IMR-90 (cell line): ENCODE measurements around the gene ASF1A. TPM values are rescaled to one million over a fixed set of nuclear protein-coding genes. Genes with fewer than 3 reads are reported as not detected.

Source experiments
- ATAC-seq: fragments of 200-7000 bp; cut with Tn5 transposase; 2 replicates; pipeline ENCODE4 v1.9.1; 2020; ENCODE audit warnings: low read depth, mild to moderate bottlenecking, moderate library complexity
- BruUV-seq: library from RNA; stranded (reverse); fragments of 400-500 nt; replicated peaks from 2 replicates; lab custom pipeline; 2021; lab: Mats Ljungman, UMichigan
- CTCF ChIA-PET: fragments of 300-600 bp; formaldehyde crosslinking; extraction: SDS; loops from one replicate; lab custom pipeline; 2021; ENCODE audit warnings: antibody characterized with exemption; lab: Yijun Ruan, JAX
- POLR2A ChIA-PET: fragments of 300-600 bp; sonication (Branson Sonifier 250); formaldehyde crosslinking; loops from one replicate; lab custom pipeline; 2022; ENCODE audit warnings: antibody characterized with exemption; ENCODE audit not compliant: unreplicated experiment; lab: Charles Lee
- DNase-seq: peaks from one replicate; pipeline ENCODE4 v3.0.0; 2013
- H2AFZ ChIP-seq: replicated peaks from 2 replicates; pipeline ENCODE3; 2013; ENCODE audit warnings: low read length, mild to moderate bottlenecking; ENCODE audit not compliant: poor library complexity
- H2AK5ac ChIP-seq: 2 replicates; pipeline ENCODE4 v1.6.1; 2013; ENCODE audit warnings: low read depth, low read length, inconsistent platforms
- H2AK9ac ChIP-seq: replicated peaks from 2 replicates; pipeline ENCODE3; 2013; ENCODE audit warnings: mild to moderate bottlenecking, low read depth, low read length, moderate library complexity; ENCODE audit not compliant: poor library complexity
- H2BK120ac ChIP-seq: 2 replicates; pipeline ENCODE4 v1.6.1; 2013; ENCODE audit warnings: low read depth, low read length, inconsistent platforms
- H2BK15ac ChIP-seq: 3 replicates; pipeline ENCODE4 v1.6.1; 2013; ENCODE audit warnings: low read depth, low read length, inconsistent platforms
- H2BK20ac ChIP-seq: 2 replicates; pipeline ENCODE4 v1.6.1; 2013; ENCODE audit warnings: low read depth, mild to moderate bottlenecking, inconsistent platforms, low read length, moderate library complexity
- H2BK5ac ChIP-seq: 2 replicates; pipeline ENCODE4 v1.6.1; 2013; ENCODE audit warnings: mild to moderate bottlenecking, low read depth, low read length, inconsistent platforms; ENCODE audit not compliant: poor library complexity, severe bottlenecking
- H3K14ac ChIP-seq: replicated peaks from 2 replicates; pipeline ENCODE4 v1.6.1; 2013; ENCODE audit warnings: low read depth, low read length, inconsistent platforms
- H3K18ac ChIP-seq: 2 replicates; pipeline ENCODE4 v1.6.1; 2013; ENCODE audit warnings: low read depth, low read length, control low read depth
- H3K23ac ChIP-seq: 2 replicates; pipeline ENCODE4 v1.6.1; 2013; ENCODE audit warnings: low read depth, low read length, inconsistent platforms
- H3K27ac ChIP-seq: 2 replicates; pipeline ENCODE4 v1.5.1; 2013; ENCODE audit warnings: mild to moderate bottlenecking, control low read depth, low read length; ENCODE audit not compliant: insufficient read depth
- H3K27me3 ChIP-seq: 2 replicates; pipeline ENCODE4 v1.6.1; 2013; ENCODE audit warnings: low read length; ENCODE audit not compliant: control insufficient read depth, insufficient read depth
- H3K36me3 ChIP-seq: 2 replicates; pipeline ENCODE4 v1.6.1; 2013; ENCODE audit warnings: low read length, mixed read lengths; ENCODE audit not compliant: control insufficient read depth, insufficient read depth
- H3K4ac ChIP-seq: 2 replicates; pipeline ENCODE4 v1.6.1; 2013; ENCODE audit warnings: low read depth, low read length, inconsistent platforms
- H3K4me1 ChIP-seq: 2 replicates; pipeline ENCODE4 v1.6.1; 2013; ENCODE audit warnings: low read length, mixed read lengths; ENCODE audit not compliant: control insufficient read depth, insufficient read depth
- H3K4me2 ChIP-seq: 2 replicates; pipeline ENCODE4 v1.6.1; 2013; ENCODE audit warnings: low read depth, mild to moderate bottlenecking, control low read depth, low read length, moderate library complexity
- H3K4me3 ChIP-seq: 2 replicates; pipeline ENCODE4 v1.5.1; 2013; ENCODE audit warnings: low read depth, mild to moderate bottlenecking, control low read depth, low read length, moderate library complexity; ENCODE audit not compliant: insufficient read depth
- H3K56ac ChIP-seq: 2 replicates; pipeline ENCODE4 v1.6.1; 2013; ENCODE audit warnings: low read length, inconsistent platforms; ENCODE audit not compliant: insufficient read depth; ENCODE audit errors: extremely low read depth
- H3K79me1 ChIP-seq, 2 experiments: 2 replicates each; pipeline ENCODE4 v1.6.1; 2013; ENCODE audit warnings: low read length in 2 of 2, inconsistent platforms in 1 of 2, low read depth in 1 of 2
- H3K9ac ChIP-seq: 2 replicates; pipeline ENCODE4 v1.6.1; 2013; ENCODE audit warnings: low read depth, low read length, control low read depth
- H3K9me1 ChIP-seq: 2 replicates; pipeline ENCODE4 v1.6.1; 2013; ENCODE audit warnings: low read length, inconsistent platforms; ENCODE audit not compliant: insufficient read depth
- H3K9me3 ChIP-seq: 2 replicates; pipeline ENCODE4 v1.6.1; 2013; ENCODE audit warnings: low read length; ENCODE audit not compliant: control insufficient read depth, insufficient read depth
- H4K20me1 ChIP-seq: 2 replicates; pipeline ENCODE4 v1.6.1; 2013; ENCODE audit warnings: low read length, inconsistent platforms; ENCODE audit not compliant: insufficient read depth
- H4K5ac ChIP-seq: 2 replicates; pipeline ENCODE4 v1.6.1; 2013; ENCODE audit warnings: mild to moderate bottlenecking, low read depth, low read length, control low read depth
- H4K8ac ChIP-seq, 2 experiments: 2 replicates each; pipeline ENCODE4 v1.6.1; 2013; ENCODE audit warnings: low read depth in 2 of 2, low read length in 2 of 2, control low read depth in 1 of 2, inconsistent platforms in 1 of 2
- H4K91ac ChIP-seq: 2 replicates; pipeline ENCODE4 v1.6.1; 2013; ENCODE audit warnings: low read depth, low read length, inconsistent platforms; ENCODE audit not compliant: insufficient read depth
- BHLHE40 ChIP-seq: fragments of 150-350 bp; IDR thresholded peaks from 2 replicates; pipeline ENCODE4 v1.6.1; 2016; ENCODE audit warnings: mild to moderate bottlenecking, low read depth, low read length
- CHD1 ChIP-seq: IDR thresholded peaks from 2 replicates; pipeline ENCODE4 v1.6.1; 2012; ENCODE audit warnings: low read depth, low read length, improper control_type of control experiment
- FOS ChIP-seq: fragments of 150-350 bp; IDR thresholded peaks from 2 replicates; pipeline ENCODE4 v1.6.1; 2016; ENCODE audit warnings: low read depth, low read length
- MAFK ChIP-seq: IDR thresholded peaks from 2 replicates; pipeline ENCODE4 v1.6.1; 2012; ENCODE audit warnings: low read depth, low read length, improper control_type of control experiment
- MAZ ChIP-seq: IDR thresholded peaks from 2 replicates; pipeline ENCODE4 v1.6.1; 2012; ENCODE audit warnings: low read depth, mild to moderate bottlenecking, low read length, improper control_type of control experiment, moderate library complexity, borderline replicate concordance
- MXI1 ChIP-seq: IDR thresholded peaks from 2 replicates; pipeline ENCODE4 v1.6.1; 2012; ENCODE audit warnings: low read depth, mild to moderate bottlenecking, low read length, moderate library complexity, borderline replicate concordance
- NFE2L2 ChIP-seq: fragments of 150-350 bp; IDR thresholded peaks from 2 replicates; pipeline ENCODE4 v1.6.1; 2016; ENCODE audit warnings: low read depth, mild to moderate bottlenecking, low read length
- RAD21 ChIP-seq: IDR thresholded peaks from 2 replicates; pipeline ENCODE4 v1.6.1; 2012; ENCODE audit warnings: low read length, improper control_type of control experiment
- RCOR1 ChIP-seq: IDR thresholded peaks from 2 replicates; pipeline ENCODE4 v1.6.1; 2012; ENCODE audit warnings: mild to moderate bottlenecking, low read length, improper control_type of control experiment; ENCODE audit not compliant: insufficient replicate concordance
- SMC3 ChIP-seq: fragments of 150-350 bp; IDR thresholded peaks from 2 replicates; pipeline ENCODE4 v1.6.1; 2016; ENCODE audit warnings: low read depth, mild to moderate bottlenecking, antibody characterized with exemption, low read length, moderate library complexity
- dilution Hi-C: fragments of 300-500 bp; cut with HindIII; formaldehyde crosslinking; loops from one replicate; pipeline ENCODE4 v1.14.3; 2018; ENCODE audit warnings: low sequenced_read_pairs; ENCODE audit not compliant: unreplicated experiment
- in situ Hi-C: fragments of 300-500 bp; cut with MboI; formaldehyde crosslinking; loops from 3 replicates; pipeline ENCODE4 v1.14.3; 2019; ENCODE audit warnings: low sequenced_read_pairs, inconsistent platforms, mixed read lengths
- intact Hi-C: fragments of 100-400 bp; cut with micrococcal nuclease; formaldehyde crosslinking; loops from 2 replicates; pipeline ENCODE4 v1.10.0; 2022
- polyA plus RNA-seq, 3 experiments: library from polyadenylated mRNA; depleted of rRNA; stranded (reverse); fragments of >200 nt; gene quantifications; 2 replicates each; pipeline ENCODE4 v1.2.3, GENCODE V29; 2012; ENCODE audit warnings: low replicate concordance in 1 of 3
- total RNA-seq: library from RNA; depleted of rRNA; stranded (reverse); fragments of >200 nt; gene quantifications from 2 replicates; pipeline ENCODE4 v1.2.3, GENCODE V29; 2012
- TF ChIP-seq, protein P1 (sequence below): fragments of 150-350 bp; IDR thresholded peaks from 2 replicates; pipeline ENCODE4 v1.6.1; 2017; ENCODE audit warnings: mild to moderate bottlenecking, antibody characterized with exemption, low read length, low read depth
- TF ChIP-seq, protein P2 (sequence below): fragments of 150-350 bp; IDR thresholded peaks from 2 replicates; pipeline ENCODE4 v1.6.1; 2016; ENCODE audit warnings: low read depth, mild to moderate bottlenecking, low read length, moderate library complexity, borderline replicate concordance

ASF1A gene
- total and polyA plus RNA-seq, 2 of the 4 experiments (the other 2 are of a cell fraction) = 10.1 to 11.1 TPM

DNA sequence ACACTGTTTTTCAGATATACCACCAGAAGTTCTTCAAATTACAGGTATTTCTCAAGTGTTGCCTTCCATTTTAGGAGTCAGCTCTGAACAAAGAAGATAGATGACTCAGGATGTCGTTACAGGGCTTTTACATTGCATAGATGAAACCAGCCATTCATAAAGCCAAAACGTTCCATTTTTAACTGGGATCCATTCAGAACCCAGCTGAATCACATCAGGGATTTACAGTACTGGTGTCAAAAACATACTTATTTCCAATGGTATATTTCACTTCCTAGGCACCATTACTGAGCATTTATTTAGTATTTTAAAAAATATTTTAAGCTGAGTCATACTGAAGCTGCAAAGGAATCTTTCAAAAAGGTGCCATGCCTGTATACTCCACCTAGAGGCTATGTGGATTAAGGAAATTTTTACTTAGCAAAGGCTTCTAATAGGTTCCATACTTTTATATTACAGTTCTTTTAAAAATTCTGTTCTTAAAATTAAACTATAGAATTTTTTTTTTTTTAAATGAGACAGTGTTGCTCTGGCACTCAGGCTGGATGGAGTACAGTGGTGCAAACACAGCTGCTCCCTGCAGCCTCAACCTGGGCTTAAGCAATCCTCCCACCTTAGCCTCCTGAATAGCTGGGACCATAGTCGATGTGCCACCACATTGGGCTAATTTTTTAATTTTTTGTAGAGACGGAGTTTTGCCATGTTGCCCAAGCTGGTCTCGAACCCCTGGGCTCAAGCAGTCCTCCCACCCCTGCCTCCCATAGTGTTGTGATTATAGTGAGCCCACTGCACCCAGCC, 2.6 kb downstream of the ASF1A start (continued):
- TF ChIP-seq FOS (no peak), SMC3 (no peak), MAZ (no peak)

DNA sequence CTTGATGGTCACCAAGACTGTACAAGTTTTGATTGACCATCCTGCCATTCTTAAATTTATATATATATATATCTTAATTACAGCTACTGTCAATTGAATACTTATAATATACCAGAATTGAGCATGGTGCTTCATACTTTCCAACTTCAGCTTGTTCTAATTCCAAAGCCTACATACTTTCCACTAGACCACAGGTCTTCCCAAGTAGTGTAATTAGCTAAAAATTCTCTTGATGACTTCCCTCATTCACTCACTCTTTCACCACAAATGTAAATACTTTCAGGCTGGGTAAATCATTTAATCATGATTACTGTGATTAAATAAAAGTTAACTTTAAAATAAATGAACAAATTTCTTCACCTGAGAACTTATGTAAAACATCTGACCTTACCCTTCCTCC, 3.4 kb downstream of the ASF1A start:
- dilution Hi-C loops = no loop called here

More for the DNA sequence above, 3.4 kb downstream of the ASF1A start:
- BruUV-seq = no TSS peak
- Histone ChIP-seq H2BK15ac (no peak overlapping the region), H3K14ac (no peak overlapping the region), H2AFZ (no peak overlapping the region), H4K5ac (no peak overlapping the region), H3K18ac (no peak overlapping the region), H3K36me3 (peaks cover 3% of the 10 kb centered on the region; the same call in 1 of the 2 replicates), H4K8ac (no peak overlapping the region), H2BK120ac (no peak overlapping the region), H2BK5ac (no peak overlapping the region), H4K91ac (no peak overlapping the region), H3K4me3 (no peak overlapping the region), H3K27ac (no peak overlapping the region), H2AK9ac (no peak overlapping the region), H3K79me1 (peaks cover 27 to 47% of the 10 kb centered on the region in 2 experiments), H3K9me3 (no peaks in the 10 kb centered on the region), H3K9ac (no peak overlapping the region), H3K56ac (no peak overlapping the region), H3K4me1 (no peaks in the 10 kb centered on the region), H2BK20ac (no peak overlapping the region), H3K23ac (no peak overlapping the region), H3K4me2 (no peak overlapping the region), H3K27me3 (no peaks in the 10 kb centered on the region), H3K4ac (no peak overlapping the region), H3K9me1 (peaks cover 5% of the 10 kb centered on the region; the same call in 1 of the 2 replicates), H4K20me1 (no peaks in the 10 kb centered on the region), H2AK5ac (no peak overlapping the region)
- POLR2A ChIA-PET = no interaction called here
- DNase-seq (no peak), ATAC-seq (no peak)
- TF ChIP-seq RAD21 = no peak
- TF ChIP-seq MXI1 = no peak
- TF ChIP-seq BHLHE40 = no peak
- no peak for TF ChIP-seq NFE2L2
- no peak for TF ChIP-seq CHD1
- TF ChIP-seq MAFK = no peak
- no peak for TF ChIP-seq MAZ
- no peak for TF ChIP-seq RCOR1
- TF ChIP-seq, protein P1, sequence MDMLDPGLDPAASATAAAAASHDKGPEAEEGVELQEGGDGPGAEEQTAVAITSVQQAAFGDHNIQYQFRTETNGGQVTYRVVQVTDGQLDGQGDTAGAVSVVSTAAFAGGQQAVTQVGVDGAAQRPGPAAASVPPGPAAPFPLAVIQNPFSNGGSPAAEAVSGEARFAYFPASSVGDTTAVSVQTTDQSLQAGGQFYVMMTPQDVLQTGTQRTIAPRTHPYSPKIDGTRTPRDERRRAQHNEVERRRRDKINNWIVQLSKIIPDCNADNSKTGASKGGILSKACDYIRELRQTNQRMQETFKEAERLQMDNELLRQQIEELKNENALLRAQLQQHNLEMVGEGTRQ = no peak
- TF ChIP-seq, protein P2, sequence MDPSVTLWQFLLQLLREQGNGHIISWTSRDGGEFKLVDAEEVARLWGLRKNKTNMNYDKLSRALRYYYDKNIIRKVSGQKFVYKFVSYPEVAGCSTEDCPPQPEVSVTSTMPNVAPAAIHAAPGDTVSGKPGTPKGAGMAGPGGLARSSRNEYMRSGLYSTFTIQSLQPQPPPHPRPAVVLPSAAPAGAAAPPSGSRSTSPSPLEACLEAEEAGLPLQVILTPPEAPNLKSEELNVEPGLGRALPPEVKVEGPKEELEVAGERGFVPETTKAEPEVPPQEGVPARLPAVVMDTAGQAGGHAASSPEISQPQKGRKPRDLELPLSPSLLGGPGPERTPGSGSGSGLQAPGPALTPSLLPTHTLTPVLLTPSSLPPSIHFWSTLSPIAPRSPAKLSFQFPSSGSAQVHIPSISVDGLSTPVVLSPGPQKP = no peak
- intact Hi-C loops (loop anchor here (5.0 to 10.0 kb wide), 2 partner anchors 343 to 615 kb away; no protein-coding TSS in a partner anchor), in situ Hi-C loops (no loop called here)
- CTCF ChIA-PET = interaction anchor here (1.4 kb wide), 1 partner anchor 15 kb away, joined by 5 read pairs; no protein-coding TSS in a partner anchor
